ENCODE results near the gene OR10H2. TPM values are rescaled to one million over a fixed set of nuclear protein-coding genes. Genes with fewer than 3 reads are reported as not detected.

OR10H2 gene
- total RNA-seq, 4 donors from 2014 or later: not detected

- no peak overlapping the region for H3K4me3 ChIP-seq
- H3K4me1 ChIP-seq: no peaks in the 10 kb centered on the region
- H3K36me3 ChIP-seq: peaks cover 4 to 91% (median 4%) of the 10 kb centered on the region in 3 donors
- no peak for DNase-seq
- no peak overlapping the region for H3K27ac ChIP-seq
- intact Hi-C loops (cut with DNase I): no loop called here
- no peaks in the 10 kb centered on the region for H3K27me3 ChIP-seq
- WGBS, 2 donors: 78% methylated on average over 1 of the region's 9 CpGs; no CpG with 5 or more reads in 1 of the 2 donors
- H3K9me3 ChIP-seq: peaks cover 0 to 24% (median 15%) of the 10 kb centered on the region in 3 donors
- TF ChIP-seq POLR2A (IDR thresholded peaks at IDR 0.05): no peak
- TF ChIP-seq, protein P1, sequence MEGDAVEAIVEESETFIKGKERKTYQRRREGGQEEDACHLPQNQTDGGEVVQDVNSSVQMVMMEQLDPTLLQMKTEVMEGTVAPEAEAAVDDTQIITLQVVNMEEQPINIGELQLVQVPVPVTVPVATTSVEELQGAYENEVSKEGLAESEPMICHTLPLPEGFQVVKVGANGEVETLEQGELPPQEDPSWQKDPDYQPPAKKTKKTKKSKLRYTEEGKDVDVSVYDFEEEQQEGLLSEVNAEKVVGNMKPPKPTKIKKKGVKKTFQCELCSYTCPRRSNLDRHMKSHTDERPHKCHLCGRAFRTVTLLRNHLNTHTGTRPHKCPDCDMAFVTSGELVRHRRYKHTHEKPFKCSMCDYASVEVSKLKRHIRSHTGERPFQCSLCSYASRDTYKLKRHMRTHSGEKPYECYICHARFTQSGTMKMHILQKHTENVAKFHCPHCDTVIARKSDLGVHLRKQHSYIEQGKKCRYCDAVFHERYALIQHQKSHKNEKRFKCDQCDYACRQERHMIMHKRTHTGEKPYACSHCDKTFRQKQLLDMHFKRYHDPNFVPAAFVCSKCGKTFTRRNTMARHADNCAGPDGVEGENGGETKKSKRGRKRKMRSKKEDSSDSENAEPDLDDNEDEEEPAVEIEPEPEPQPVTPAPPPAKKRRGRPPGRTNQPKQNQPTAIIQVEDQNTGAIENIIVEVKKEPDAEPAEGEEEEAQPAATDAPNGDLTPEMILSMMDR (IDR thresholded peaks at IDR 0.05): no peak
Observed at GRCh38 chr19:15684828-15685227, 43.0 kb upstream of the OR10H2 start.

- Histone ChIP-seq H3K27ac (no peak overlapping the region), H3K4me1 (peaks cover 0 to 9% (median 4%) of the 10 kb centered on the region in 3 donors), H3K27me3 (no peaks in the 10 kb centered on the region), H3K36me3 (peaks cover 0 to 48% (median 0%) of the 10 kb centered on the region in 3 donors), H3K9me3 (no peaks in the 10 kb centered on the region), H3K4me3 (no peak overlapping the region)
- intact Hi-C loops (cut with DNase I): no loop called here
- TF ChIP-seq POLR2A (IDR thresholded peaks at IDR 0.05): no peak
- TF ChIP-seq, protein P1 (IDR thresholded peaks at IDR 0.05): no peak
- DNase-seq: no peak
- WGBS, 2 donors: 83 to 95% methylated on average over 4 to 10 of the region's 19 CpGs
Observed at GRCh38 chr19:15696654-15697194, 31.1 kb upstream of the OR10H2 start.

- no peaks in the 10 kb centered on the region for H3K9me3 ChIP-seq
- DNase-seq: no peak
- peaks cover 0 to 35% (median 0%) of the 10 kb centered on the region in 3 donors for H3K36me3 ChIP-seq
- TF ChIP-seq POLR2A (IDR thresholded peaks at IDR 0.05): peak in 1 of 4 donors; percentile 26
- TF ChIP-seq, protein P1 (IDR thresholded peaks at IDR 0.05): no peak
- peak overlapping the region in 2 of 4 donors; percentile 2 to 37 for H3K4me3 ChIP-seq
- intact Hi-C loops (cut with DNase I): no loop called here
- H3K27ac ChIP-seq: peak overlapping the region; percentile 78 to 84 (median 82)
- H3K4me1 ChIP-seq: peaks cover 17 to 34% (median 23%) of the 10 kb centered on the region in 3 donors
- no peaks in the 10 kb centered on the region for H3K27me3 ChIP-seq
- 33 to 35% methylated on average over 1 to 2 of the region's 4 CpGs for WGBS, 2 donors
Observed at GRCh38 chr19:15701757-15702533, 25.9 kb upstream of the OR10H2 start.

GRCh38 chr19:15702534-15702930, 25.3 kb upstream of the OR10H2 start:
- H3K27me3 ChIP-seq: no peaks in the 10 kb centered on the region
- WGBS, 2 donors: 14% methylated on average over 4 of the region's 7 CpGs; no CpG with 5 or more reads in 1 of the 2 donors
- peak overlapping the region; percentile 78 to 84 (median 82) for H3K27ac ChIP-seq
- peak overlapping the region in 2 of 4 donors; percentile 2 to 37 for H3K4me3 ChIP-seq
- intact Hi-C loops (cut with DNase I): no loop called here
- H3K9me3 ChIP-seq: no peaks in the 10 kb centered on the region
- DNase-seq: peak; percentile 38
- peaks cover 17 to 34% (median 23%) of the 10 kb centered on the region in 3 donors for H3K4me1 ChIP-seq
- H3K36me3 ChIP-seq: peaks cover 0 to 30% (median 0%) of the 10 kb centered on the region in 3 donors
- TF ChIP-seq POLR2A (IDR thresholded peaks at IDR 0.05): no peak
- TF ChIP-seq, protein P1 (IDR thresholded peaks at IDR 0.05): peak in 1 of 6 experiments; percentile 20

DNA sequence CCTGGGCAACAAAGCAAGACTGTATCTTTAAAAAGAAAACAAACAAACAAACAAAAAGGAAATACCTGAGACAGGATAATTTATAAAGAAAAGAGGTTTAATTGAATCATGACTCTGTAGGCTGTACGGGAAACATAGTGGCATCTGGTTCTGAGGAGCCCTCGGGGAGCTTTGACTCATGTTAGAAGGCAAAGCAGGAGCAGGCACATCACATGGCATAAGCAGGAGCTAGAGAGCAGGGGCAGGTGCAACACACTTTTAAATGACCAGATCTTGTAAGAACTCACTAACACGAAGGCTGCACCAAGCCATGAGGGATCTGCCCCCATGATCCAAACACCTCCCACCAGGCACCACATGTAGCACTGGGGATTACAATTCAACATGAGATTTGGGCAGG, 13.2 kb upstream of the OR10H2 start:
- Histone ChIP-seq H3K27ac (no peak overlapping the region), H3K9me3 (no peaks in the 10 kb centered on the region), H3K36me3 (no peaks in the 10 kb centered on the region), H3K4me1 (no peaks in the 10 kb centered on the region), H3K27me3 (peaks cover 0 to 24% (median 0%) of the 10 kb centered on the region in 4 donors), H3K4me3 (no peak overlapping the region)
- 29 to 66% methylated on average over 3 of the region's 3 CpGs for WGBS, 2 donors
- intact Hi-C loops (cut with DNase I): no loop called here
- TF ChIP-seq, protein P1 (IDR thresholded peaks at IDR 0.05): no peak
- TF ChIP-seq POLR2A (IDR thresholded peaks at IDR 0.05): no peak
- DNase-seq: no peak
